Epithelial cell of prostate (primary cell): ENCODE results near the gene TBL1X.

Experiments
- DNase-seq: peaks from one replicate; pipeline ENCODE4 v3.0.0-alpha.2; 2011; ENCODE audit warnings: low read depth, low spot score
- H3K27ac ChIP-seq: fragments of 450-650 bp; 2 replicates; pipeline ENCODE4 v1.5.1; 2017; ENCODE audit warnings: mild to moderate bottlenecking

The TBL1X gene

GRCh38 chrX:9687899-9688298 is 223.0 kb downstream of the TBL1X start:
- H3K27ac ChIP-seq = no peak overlapping the region
- no peak for DNase-seq

GRCh38 chrX:9688833-9689232 is 224.0 kb downstream of the TBL1X start:
- H3K27ac ChIP-seq = no peak overlapping the region
- DNase-seq = no peak

DNA sequence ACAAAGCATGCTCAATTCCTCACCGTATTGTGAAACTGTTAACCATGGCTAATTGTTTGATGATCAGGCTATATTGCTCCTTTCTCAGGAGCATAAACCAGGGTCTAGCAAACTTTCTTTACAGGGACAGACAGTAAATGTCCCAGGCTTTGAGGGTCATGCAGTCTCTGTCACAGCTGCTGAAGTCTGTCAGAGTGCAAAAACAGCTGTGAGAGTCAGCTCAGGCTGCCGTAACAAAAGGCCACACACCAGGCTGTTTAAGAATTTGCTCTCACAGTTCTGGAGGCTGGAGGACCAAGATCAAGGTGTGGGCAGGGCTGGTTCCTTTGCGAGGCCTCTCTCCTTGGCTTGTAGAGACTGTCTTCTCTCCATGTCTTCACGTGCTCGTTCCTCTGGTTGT is 225.2 kb downstream of the TBL1X start:
- no peak for DNase-seq
- no peak overlapping the region for H3K27ac ChIP-seq

DNA sequence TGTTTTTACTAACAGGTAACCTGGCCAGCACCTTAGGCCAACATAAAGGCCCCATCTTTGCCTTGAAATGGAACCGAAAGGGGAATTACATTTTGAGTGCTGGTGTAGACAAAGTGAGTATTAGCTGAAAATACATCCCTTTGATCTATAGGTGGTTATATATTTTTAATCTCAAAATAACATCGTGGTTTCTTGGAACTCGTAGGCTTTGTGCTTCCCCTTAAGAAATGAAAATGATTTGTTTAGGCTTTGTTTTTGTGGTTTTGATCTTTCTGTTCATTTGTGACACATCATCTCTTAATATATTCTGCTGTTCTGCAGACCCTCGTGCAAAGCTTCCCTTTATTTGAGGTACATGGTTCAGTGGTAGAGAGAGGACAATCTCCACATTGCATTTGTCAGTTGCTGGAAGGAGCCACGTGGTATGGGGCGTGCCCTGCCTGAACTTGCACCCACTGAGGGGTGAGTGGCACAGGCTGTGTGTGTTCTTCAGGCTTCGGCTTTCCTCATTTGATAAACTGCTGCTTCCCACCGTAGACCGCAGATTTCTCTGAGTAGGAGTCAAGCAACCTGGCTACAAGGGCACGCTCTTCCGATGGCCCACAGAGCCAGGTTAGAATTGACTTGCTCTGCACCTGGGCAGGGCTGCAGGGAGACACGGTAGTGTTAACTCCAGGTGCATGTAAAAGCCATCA is 228.6 kb downstream of the TBL1X start:
- H3K27ac ChIP-seq = no peak overlapping the region
- no peak for DNase-seq

DNA sequence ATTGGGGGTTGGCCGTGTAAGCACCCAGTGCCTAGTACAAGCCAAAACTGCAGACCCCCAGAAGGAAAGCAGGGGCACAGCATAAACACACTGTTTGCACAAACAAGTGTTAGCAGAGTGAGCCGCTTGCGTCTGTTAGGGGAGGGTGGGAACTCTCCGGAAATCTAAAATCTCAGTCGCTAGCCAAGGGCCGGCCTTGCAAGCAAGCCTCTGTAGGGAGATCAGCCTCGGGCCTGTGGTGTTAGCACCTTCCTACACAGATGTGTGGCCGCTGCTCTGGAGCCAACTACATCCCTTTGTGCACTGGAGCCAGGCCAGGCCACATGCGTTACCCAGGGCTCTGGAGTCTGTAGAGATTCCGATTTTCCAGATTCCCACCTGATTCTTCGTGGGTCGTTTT is 233.7 kb downstream of the TBL1X start:
- no peak overlapping the region for H3K27ac ChIP-seq
- DNase-seq = no peak

GRCh38 chrX:9700555-9700954 is 235.7 kb downstream of the TBL1X start:
- H3K27ac ChIP-seq = no peak overlapping the region
- no peak for DNase-seq

DNA sequence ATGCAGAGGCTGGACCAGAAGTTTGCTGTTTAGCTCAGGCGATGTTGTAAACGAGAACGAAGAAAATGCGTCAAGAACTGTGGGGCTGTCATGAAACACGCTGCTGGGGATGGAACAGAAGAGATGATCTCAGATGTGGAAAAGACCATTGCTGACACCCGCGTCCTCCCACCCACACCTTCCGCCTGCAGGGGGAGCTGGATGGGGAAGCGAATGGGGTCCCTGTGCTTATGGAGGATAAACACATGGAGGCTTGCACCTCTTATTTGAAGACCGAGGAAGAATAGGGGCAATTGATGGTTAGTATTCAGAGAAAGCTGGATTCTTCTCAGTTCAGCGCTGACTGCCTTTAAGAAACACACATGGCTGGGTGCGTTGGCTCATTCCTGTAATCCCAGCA is 236.9 kb downstream of the TBL1X start:
- no peak overlapping the region for H3K27ac ChIP-seq
- DNase-seq = no peak

DNA sequence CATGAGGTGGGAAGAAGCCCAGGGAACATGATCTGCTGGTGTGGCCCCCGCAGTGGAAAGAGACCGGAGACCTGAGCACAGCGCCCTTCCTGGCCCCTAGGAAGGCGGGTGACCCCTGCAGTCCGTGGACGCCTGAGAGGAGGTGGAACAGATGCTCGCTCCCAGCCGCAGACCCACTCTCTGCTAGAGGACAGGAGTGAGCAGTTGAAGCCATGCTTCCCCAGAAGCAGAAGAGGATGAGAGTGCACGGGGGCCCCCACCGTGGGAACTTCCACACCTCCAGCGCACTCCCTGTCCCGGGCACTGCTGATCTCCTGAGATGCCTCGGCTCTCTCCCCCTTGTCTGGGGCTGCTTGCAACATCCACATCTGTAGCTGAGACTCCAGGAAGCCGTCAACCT is 238.5 kb downstream of the TBL1X start:
- H3K27ac ChIP-seq = no peak overlapping the region
- no peak for DNase-seq

DNA sequence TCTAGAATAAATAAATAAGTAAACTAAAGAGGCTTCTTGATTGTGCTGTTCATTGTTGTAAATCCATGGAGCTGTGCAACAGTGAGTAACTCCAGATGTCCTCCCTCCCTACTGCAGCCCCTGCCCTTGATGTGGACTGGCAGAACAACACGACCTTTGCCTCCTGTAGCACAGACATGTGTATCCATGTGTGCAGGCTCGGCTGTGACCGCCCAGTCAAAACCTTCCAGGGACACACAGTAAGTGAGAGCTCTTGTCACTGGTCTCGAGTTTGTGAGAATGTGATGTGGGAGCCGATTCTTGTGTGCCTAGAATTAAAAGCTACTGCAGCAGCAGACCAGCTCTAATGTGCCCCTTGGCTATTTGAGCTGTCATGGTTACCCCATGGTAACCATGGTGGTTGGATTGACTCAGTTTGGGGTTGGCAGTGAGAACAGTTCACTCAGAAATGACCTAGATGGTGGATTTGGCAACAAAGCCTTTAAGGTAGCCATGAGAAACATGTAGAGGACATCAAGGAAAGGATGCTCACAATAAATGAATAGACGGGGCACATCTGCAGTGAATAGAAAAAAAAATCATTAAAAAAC is 240.1 kb downstream of the TBL1X start:
- no peak overlapping the region for H3K27ac ChIP-seq
- no peak for DNase-seq

GRCh38 chrX:9706421-9706820 is 241.6 kb downstream of the TBL1X start:
- DNase-seq = no peak
- no peak overlapping the region for H3K27ac ChIP-seq

GRCh38 chrX:9707306-9708033 is 242.6 kb downstream of the TBL1X start:
- no peak for DNase-seq
- H3K27ac ChIP-seq = no peak overlapping the region

DNA sequence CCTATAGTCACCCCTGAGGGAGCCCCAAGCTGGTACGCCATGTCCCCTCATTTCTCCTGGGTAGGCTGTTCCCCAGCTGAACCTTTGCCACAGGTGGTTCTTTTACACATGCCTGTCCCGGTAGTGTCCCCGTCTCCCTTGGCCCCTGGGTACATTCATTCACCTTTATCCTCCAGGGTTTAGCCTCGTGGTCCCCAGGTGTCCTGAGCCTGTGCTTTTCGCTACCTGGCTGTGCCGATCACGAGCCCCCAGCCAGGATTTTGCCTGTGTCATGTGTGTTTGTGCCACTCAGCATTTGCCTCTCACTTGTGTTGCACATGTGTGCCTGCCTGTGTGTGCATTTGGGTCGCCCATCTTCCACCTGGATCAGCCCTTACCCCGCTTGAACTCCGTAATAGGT is 243.2 kb downstream of the TBL1X start:
- DNase-seq = no peak
- no peak overlapping the region for H3K27ac ChIP-seq

DNA sequence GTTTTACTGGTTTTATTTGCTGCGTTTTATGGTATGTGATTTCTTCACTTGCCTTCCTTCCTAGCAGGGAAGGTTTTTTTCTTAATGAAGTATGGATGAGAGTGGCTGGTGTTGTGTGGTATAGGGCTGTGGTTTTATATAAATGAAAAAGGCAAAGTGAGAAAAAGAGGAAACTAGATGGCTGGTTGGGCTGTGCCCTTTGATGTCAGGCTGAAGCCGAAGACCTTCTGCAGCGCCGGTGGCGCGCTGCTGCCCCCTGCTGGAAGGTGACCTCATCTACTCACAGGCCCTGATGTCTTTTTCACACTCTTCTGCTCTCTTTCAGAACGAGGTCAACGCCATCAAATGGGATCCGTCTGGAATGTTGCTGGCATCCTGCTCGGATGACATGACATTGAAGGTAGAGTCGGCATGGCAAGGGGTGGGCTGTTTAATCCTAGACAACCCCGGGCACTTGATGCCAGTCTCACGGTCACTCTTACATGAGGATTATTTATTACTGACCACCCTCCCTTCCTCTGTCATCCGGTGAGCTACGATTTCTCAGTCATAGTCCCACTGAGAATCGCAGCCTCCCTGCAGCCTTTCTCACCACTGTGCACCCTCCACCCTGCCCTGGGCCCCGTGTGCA is 244.2 kb downstream of the TBL1X start:
- no peak for DNase-seq

GRCh38 chrX:9710332-9710731 is 245.5 kb downstream of the TBL1X start:
- no peak overlapping the region for H3K27ac ChIP-seq
- DNase-seq = no peak

More for the DNA sequence above, 244.2 kb downstream of the TBL1X start:
- no peak overlapping the region for H3K27ac ChIP-seq

GRCh38 chrX:9717376-9717775 is 252.5 kb downstream of the TBL1X start:
- H3K27ac ChIP-seq = no peak overlapping the region
- no peak for DNase-seq

GRCh38 chrX:9724711-9725110 is 259.9 kb downstream of the TBL1X start:
- H3K27ac ChIP-seq = no peak overlapping the region
- DNase-seq = no peak

GRCh38 chrX:9728261-9728660 is 263.4 kb downstream of the TBL1X start:
- no peak for DNase-seq
- no peak overlapping the region for H3K27ac ChIP-seq

GRCh38 chrX:9729171-9729885 is 264.5 kb downstream of the TBL1X start:
- DNase-seq = no peak
- H3K27ac ChIP-seq = no peak overlapping the region

- H3K27ac ChIP-seq = no peak overlapping the region
- no peak for DNase-seq
Measured at GRCh38 chrX:9730078-9730477, 265.2 kb downstream of the TBL1X start.

DNA sequence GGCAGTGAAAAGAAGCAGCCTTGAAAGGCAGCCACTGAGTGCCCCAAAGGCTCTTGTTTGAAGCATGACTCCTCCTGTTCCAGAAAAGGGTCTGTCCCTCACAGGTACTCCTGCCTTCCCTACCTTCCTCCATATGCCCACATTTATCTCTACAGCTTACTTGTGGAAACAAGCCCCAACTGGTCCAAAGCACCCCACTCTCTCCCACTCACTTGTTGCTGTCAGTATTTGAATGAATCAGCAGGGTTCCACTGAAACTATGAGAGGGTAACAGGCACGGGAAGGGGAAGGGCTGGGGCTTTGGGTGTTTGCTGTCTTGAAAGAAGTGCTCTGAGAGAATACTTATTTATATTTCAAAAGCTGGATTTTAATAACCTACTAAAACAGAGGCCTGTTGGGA is 265.9 kb downstream of the TBL1X start:
- H3K27ac ChIP-seq = no peak overlapping the region
- peak; percentile 55 for DNase-seq

DNA sequence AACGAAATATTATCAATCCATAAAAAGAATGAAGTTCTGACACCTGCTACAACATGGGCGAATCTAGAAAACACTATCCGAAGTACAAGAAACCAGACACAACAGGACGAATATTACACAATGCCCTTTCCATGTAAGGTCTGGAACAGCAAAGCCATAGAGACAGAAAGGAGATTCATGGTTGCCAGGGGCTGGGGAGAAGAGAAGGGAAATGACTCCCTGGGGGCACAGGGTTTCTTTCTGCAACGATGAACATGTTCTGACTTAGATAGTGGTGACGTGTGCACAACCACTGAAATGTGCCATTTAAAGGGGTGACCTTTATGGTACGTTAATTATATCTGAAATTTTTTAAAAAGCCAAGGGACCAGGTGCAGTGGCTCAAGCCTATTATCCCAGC is 272.5 kb downstream of the TBL1X start:
- H3K27ac ChIP-seq = no peak overlapping the region
- no peak for DNase-seq
